ENCODE measurements around the gene LAMB3. TPM values are rescaled to one million over a fixed set of nuclear protein-coding genes. Genes with fewer than 3 reads are reported as not detected.

Gene LAMB3
- total RNA-seq, 1 experiment from 2014 or later = 0.28 TPM

GRCh38 chr1:209648346-209648745, 3.9 kb downstream of the LAMB3 start:
- Histone ChIP-seq H3K79me2 (ENCODE audit: insufficient read depth, low read length) (no peaks in the 10 kb centered on the region), H3K27ac (ENCODE audit: insufficient read length, low read depth, low read length) (no peak overlapping the region), H2BK15ac (ENCODE audit: low read depth, low read length) (no peak overlapping the region), H4K91ac (ENCODE audit: insufficient read length, low read depth, low read length) (no peak overlapping the region), H4K20me1 (ENCODE audit: control insufficient read depth, insufficient read depth, insufficient read length) (no peaks in the 10 kb centered on the region), H3T11ph (ENCODE audit: low read length) (no peak overlapping the region), H3K23me2 (ENCODE audit: insufficient read length, low read depth, low read length, poor library complexity, severe bottlenecking) (no peaks in the 10 kb centered on the region), H3K4me2 (ENCODE audit: insufficient read depth, insufficient read length, low read length) (no peak overlapping the region), H3K9ac (ENCODE audit: extremely low read depth, insufficient read length, low read length) (no peak overlapping the region), H3K4ac (ENCODE audit: low read depth, low read length) (no peak overlapping the region), H3K23ac (ENCODE audit: insufficient read length, low read depth, low read length) (no peak overlapping the region), H2AFZ (ENCODE audit: low read length) (no peak overlapping the region), H3K79me1 (ENCODE audit: insufficient read depth, low read depth, low read length, poor library complexity, severe bottlenecking) (no peaks in the 10 kb centered on the region), H3K18ac (ENCODE audit: insufficient read length, low read depth, low read length) (no peak overlapping the region), H2BK5ac (ENCODE audit: insufficient read length, low read length) (no peak overlapping the region), H2BK120ac (ENCODE audit: low read depth, low read length, poor library complexity, severe bottlenecking) (no peak overlapping the region), H2BK20ac (ENCODE audit: low read depth, low read length, poor library complexity, severe bottlenecking) (no peak overlapping the region), H3K27me3 (ENCODE audit: insufficient read depth, low read length) (no peaks in the 10 kb centered on the region), H2BK12ac (ENCODE audit: insufficient read length, low read depth, low read length) (no peak overlapping the region), H2AK5ac (ENCODE audit: insufficient read length, low read length) (no peak overlapping the region), H3K14ac (ENCODE audit: insufficient read depth, low read length) (no peak overlapping the region), H4K5ac (ENCODE audit: insufficient read length, low read depth, low read length) (no peak overlapping the region), H4K8ac (replicated peaks; ENCODE audit: insufficient read length, low read depth, low read length) (no peak overlapping the region), H3K56ac (ENCODE audit: insufficient read length, low read depth, low read length) (no peak overlapping the region), H3K4me1 (ENCODE audit: insufficient read depth, low read length) (no peaks in the 10 kb centered on the region), H3K9me3 (ENCODE audit: control insufficient read depth, low read depth, low read length) (no peaks in the 10 kb centered on the region)
- H3K36me3 Mint-ChIP-seq (ENCODE audit: insufficient read depth in 1 of 3, low read depth in 3 of 3) = no peaks in the 10 kb centered on the region; a peak in 1 of 7 replicates
- H3K4me3 Mint-ChIP-seq = no peak overlapping the region
- no peak for TF ChIP-seq CTCF (conservative IDR thresholded peaks at IDR 0.05)
- H3K4me1 Mint-ChIP-seq = peaks cover 16 to 21% of the 10 kb centered on the region in 2 experiments
- H3K27ac Mint-ChIP-seq = no peak overlapping the region
- no peaks in the 10 kb centered on the region for H3K9me3 Mint-ChIP-seq
- DNase-seq = no peak
- peaks cover 4% of the 10 kb centered on the region for H3K27me3 Mint-ChIP-seq (ENCODE audit: low read depth)
